NCI-H2196 (cell line): ENCODE results near the gene PTPRD.

Experiments
- DNase-seq: peaks from one replicate; lab custom pipeline; 2025; ENCODE audit not compliant: unreplicated experiment; lab: John Stamatoyannopoulos, UW

The PTPRD gene

DNA sequence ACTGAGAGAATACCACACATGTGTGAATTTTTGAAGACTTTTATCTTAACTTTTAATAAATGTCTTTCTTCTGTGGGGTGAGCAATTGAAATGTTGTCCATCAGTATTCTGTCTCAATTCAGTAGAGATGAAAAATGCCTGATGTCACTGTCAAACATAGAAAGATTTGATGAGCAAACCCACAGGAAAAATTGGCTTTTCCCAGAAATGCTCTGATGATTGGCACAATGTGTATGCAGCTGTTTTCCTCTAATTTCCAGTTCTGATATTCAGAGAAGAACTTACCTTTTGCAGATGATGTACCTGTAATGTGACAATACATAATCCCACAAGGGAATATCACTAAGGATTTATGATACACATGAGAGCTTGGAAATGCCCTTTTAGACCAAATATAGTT lies 340.0 kb downstream of the PTPRD start:
- no peak for DNase-seq

DNA sequence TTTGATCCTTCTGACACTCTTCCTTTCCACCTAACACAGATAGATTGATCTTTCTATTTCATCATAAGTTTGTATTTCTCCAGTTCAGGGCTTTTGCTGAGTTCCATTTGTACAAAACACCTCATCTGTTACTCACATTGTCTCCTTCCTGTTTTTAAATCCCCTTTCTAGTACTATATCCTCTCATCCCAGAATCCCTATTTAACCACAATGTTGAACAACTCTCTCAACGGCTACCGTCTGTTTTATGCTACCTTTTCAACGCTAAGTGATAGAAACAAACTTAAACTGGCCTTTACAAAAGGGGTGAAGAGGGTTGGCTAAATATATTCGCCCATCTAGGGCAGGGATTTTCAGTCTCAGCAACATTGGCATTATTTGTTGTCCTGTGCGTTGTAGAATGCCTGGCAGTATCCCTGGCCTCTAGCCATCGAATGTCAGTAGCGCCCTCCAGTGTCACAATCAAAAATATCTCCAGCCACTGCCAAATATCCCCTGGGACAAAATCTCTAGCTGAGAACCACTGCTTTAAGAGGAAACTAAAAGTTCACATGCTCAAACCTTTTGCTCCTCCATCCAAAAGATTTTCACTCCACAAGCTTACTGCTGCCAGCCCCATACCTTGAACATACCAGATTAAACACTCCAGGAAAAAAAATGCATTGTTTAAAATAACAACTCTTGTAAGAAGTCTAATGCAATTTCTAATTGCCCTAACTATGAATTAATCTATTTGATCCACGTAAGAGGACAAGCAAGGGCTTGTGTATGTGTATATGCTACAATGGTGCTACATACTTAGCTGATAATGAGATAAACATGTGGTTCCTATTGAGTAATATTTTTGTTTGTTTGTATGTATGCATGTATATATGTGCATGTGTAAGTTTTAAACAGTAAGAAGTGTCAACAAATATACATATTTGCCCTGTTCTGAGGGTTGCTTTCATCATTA lies 344.0 kb downstream of the PTPRD start:
- no peak for DNase-seq

DNA sequence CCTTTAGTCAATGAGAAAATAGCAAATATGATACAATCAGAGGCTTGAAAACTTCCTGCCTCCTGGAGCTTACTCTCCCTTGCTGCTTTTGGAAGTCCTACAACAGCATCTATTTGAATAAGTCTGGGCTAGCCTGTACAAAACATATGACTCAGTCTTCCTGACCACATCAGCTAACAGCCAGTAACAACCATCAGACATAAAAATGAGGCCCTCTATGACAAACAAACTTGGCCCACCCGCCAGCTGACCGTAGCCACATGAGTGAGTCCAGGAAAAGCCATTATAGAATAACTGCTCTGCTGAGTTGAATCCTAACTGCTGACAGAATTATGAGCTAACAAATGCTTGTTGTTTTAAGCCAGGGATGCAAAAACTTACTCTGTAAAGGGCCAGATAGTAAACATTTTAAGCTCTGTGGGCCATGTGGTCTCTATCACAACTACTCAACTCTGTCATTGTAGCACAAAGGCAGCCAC lies 347.6 kb downstream of the PTPRD start:
- DNase-seq, result no peak

DNA sequence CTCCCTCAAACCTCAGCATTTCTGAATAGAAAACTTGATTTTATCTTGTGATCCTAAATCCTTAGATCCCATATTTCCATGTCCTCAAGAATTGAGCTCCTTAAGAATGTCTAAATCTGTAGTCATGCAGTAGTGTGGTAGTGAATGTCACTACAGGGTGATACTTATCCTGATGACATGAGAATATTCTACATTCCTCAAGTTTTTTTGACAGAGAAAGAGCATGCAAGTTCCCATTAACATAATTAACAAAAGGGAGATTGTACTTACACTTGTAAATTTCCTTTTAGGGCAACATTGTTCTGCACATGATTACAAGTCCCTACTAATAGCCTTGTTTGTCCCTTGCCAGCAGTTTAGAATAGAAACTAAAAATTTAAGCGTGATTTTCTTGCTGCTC lies 352.3 kb downstream of the PTPRD start:
- no peak for DNase-seq

DNA sequence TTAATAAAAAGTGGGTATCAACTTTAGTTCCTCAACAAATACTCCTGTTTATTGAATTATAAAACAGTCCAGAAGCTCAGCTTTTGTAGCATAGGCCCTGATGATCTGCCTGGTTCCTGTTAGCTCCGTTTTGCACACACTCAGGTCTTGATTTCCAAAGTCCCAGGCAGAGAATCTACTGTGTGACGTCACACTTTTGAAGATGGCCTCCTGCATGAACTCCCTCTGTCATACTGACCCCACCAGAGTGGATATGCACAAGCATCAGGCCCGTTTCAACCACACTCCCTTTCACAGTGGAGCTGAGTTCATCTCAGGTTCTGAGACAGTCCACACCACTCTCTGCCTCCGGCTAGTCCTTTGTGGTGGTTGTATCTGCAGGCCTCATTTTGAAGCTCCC lies 353.1 kb downstream of the PTPRD start:
- DNase-seq, result no peak

DNA sequence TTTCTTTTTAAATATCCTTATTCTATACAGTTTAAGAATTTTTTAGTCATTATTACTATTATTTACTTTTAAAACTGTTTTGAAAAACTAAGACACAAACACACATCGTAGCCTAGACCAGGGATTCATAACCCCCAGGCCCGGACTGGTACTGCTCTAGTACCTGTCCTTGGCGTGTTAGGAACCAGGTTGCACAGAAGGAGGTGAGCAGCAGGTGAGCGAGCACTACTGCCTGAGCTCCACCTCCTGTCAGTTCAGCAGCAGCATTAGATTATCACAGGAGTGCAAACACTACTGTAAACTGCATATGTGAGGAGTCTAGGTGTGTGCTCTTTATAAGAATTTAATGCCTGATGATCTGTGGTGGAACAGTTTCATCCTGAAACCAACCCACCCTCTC lies 357.0 kb downstream of the PTPRD start:
- no peak for DNase-seq

DNA sequence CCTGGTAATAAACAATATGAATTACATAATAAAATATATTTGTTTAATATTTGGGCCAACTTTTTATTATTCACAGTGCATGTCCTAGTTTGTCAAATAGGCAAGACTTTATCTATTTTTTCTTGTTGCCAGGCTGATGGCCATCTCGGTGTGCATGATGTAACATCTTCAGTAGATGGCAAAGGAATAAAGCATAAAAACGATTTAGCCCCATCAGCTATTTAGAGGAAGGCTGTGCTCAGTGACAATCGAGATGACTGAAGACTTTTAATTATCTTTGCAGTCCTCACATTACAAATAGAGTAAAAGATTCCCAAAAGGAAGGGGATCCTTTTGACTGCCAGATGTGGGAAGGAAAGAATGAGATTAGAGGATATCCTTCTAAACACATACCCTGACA lies 358.5 kb downstream of the PTPRD start:
- DNase-seq, result no peak

DNA sequence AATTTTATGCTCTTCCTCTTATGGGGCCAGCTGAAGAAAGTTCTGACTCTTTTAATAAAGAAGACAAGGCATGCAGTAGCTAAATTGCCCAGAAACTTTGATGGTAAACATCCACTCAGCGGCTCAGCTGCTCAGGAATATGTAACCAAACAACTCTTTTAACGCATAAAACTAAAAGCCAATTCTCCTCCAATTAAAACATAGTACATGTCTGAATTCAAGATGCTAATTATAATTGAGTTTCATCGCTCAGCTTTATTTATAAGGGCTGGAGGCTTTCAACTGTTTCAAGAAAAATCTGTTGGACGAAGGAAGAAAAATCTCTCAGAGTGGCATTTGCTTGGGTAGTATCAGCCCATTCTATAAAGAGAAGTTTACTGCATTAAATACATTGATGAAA lies 359.5 kb downstream of the PTPRD start:
- DNase-seq, result no peak

DNA sequence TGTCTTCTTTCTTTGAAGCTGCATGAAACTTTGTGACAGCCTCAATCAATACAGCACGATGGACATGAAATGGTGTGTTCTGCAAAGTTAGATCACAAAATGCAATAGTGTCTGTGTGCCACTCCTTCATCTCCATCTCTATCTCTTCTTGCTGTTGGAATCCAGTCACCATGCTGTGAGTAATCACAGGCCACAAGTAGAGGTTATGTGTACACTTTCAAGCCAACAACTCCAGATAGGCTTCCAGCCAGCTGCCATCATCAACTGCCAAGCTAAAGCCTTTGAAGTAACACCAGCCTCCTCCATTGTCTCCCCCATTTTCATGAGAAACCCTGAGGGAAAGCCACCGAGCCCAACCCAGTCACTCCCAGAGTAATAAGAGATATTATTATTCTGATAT lies 360.6 kb downstream of the PTPRD start:
- no peak for DNase-seq

DNA sequence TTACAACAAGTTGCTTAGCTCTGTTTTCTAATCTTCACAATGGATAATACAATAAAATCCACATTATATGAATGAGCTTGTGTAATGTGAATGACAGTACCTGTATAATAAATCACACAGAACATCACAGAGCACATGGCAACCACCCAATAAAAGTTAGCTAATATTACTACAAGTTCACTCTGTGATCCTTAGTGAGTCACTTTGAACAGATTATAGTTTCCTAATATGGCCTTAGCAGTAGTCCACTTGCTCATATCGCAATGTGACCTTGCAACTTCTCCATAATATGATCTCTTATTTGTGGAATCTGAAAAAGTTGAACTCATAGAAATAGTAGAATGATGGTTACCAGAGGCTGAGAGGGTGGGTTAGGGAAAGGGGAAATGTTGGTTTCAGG lies 361.3 kb downstream of the PTPRD start:
- no peak for DNase-seq

DNA sequence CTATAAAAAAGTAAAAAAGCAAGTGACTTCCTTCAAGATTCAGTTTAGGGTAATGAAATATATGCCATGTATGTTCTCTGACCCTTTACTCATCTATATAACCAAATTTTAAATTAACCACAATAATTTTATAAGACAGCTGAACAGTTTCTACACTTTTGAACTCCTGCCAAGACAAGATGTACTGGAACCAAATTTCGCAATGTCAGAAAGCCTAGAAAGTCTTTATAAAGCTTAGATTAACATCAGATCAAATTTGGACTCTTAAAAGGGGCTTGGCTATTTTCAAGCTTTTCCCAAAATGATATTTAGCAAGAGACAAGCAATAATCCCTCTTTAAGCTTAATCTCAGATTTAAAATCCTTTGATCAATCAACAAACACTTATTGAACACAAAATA lies 362.6 kb downstream of the PTPRD start:
- no peak for DNase-seq

DNA sequence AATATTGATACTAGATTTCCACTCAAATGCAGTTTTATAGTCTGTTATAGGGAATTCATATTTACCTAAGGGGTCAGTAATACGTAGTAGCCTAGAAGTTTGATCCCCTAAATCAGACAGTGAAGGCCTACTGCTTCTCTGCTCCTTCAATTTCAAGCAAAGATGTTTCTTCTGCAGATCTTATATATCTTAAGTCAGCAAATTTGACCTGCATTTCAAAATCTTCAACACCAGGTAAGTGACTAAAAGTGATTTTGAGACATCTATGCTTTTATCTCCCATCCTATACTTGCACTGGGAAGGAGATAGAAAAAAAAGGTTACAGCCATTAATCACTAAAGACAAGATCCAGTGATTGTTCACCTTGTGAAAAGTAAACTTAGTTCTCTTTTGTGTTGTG lies 363.9 kb downstream of the PTPRD start:
- DNase-seq, result no peak

DNA sequence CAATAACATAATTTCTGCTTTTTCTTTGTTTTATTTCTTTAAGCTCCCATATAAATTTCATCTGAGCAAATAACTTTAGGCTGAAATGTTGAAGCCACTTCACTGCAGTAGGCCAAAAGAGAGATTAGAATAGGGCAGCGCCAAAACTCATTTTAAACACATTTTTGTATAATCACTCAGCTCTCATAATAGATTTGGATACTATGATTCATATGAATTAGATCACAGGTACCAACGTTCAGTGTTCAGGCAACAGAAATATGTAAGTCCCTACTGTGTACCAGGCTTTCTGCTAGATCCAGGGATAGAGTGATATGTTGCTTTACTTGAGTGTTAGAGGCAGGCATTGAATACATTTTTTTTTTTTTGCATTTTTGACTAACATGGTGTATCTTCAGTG lies 370.5 kb downstream of the PTPRD start:
- DNase-seq, result no peak

DNA sequence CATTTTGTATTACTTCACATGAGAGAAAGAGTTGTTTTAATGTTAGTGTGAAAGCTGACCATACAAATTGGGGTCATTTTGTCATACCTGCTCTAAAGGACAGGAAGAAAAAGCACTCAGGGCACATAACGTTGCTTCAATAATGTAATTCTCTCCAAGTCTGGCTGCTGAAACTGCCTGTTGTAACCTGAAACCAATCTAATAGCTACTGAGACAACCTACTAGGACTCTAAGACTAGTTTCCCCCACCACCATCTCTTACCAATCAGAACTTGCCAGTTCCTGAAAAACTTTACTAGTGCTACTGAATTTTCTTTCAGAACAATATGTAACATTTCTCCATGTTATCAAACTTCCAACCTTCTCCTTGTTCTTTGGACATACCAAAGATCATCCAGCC lies 374.7 kb downstream of the PTPRD start:
- DNase-seq, result no peak

DNA sequence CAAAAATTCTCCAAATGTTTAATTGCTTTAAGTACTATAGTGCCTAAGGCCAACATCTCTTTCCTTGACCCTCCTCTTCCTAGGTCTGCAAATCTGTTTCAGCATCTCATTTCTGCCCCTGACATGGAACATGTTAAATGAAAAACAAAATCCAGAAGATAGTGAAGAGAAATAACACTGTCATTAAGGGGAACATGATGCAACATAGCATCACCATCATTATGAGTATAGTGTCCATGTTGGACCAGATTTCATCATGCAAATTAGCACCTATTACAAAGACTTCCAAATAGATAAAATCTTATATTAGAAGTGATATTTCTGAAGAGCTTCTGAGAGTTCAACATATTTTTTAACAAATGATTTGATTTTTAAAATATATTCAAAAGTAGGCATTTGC lies 375.2 kb downstream of the PTPRD start:
- DNase-seq, result no peak

DNA sequence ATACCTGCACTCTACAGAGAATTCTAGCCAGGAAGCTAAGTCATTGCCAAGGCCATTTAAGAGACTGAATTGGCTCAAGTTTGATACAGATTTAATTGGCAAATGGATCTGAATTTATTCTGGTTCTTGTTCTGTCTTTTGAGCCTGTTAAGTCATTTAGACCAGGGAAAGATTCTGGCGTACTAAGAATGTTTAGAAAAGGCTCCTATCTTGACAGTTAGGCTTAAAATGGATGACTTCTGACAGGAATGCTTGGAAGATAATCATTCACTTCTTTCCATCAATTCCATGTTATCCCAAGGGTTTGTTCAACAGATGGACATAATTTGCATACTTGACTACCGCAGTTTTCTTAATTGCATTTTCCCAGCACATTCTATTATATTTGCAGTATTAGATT lies 376.6 kb downstream of the PTPRD start:
- no peak for DNase-seq

DNA sequence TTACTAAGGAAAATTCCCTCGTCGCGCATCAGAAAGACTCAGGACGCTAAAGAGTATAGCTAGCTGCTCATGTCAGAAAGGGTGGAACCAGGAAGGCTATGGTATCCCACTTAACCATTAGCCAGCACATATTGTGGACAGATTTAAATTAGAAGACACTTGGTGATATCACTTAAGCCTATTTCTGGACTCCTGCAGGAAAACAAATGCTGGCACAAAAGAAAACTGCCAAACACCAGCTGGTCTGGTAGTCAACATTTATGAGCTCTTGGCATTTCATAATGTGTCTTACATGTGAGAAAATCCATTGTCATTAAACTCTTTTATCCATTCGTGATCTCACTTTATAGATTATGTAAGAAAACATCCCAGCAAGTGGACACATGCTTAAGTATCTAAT lies 377.4 kb downstream of the PTPRD start:
- DNase-seq, result no peak

DNA sequence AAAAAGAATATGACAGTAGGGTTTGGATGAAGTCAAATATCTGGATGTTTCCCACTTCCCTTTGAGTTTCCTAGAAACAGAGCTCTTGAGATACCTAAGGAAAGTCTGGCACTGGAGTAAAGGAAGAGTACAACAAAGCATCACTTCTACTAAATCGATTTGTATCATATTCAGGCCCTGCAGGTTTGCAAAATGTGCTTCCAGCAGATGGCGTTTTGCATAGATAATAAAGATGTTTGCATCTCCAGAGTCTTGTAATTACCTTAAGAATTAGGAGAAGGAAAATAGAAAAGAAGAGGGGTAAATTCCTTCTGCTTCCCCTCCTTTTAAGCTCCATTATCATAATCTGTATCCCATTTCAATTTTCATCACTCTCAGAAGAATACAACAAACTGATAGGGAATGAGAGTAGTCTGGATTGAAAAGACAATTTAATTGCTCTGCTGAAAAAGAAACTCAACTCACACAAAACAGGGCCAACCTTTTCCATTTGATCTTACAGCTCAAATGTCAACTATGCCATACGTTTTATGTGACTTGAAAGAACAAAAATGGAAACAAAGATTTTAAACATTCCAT lies 380.4 kb downstream of the PTPRD start:
- DNase-seq, result no peak

DNA sequence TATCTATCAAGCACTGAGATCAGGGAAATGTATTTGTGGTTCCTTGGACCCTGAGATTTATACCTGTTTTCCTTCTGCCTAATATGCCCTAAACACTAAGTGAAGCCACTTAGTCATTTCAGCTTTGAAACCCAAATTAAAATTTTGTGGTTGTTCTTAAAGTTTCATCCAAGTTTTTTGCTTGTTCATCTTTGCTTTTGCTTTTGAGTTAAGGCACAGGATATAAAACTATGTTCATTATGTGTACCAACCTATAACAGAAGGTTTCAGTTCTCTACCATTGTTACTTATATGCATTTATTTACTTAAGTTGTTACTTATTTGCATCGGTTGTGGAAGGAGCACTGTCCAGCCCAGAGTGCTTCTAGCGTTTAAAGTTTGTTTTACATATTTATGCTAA lies 382.3 kb downstream of the PTPRD start:
- no peak for DNase-seq

DNA sequence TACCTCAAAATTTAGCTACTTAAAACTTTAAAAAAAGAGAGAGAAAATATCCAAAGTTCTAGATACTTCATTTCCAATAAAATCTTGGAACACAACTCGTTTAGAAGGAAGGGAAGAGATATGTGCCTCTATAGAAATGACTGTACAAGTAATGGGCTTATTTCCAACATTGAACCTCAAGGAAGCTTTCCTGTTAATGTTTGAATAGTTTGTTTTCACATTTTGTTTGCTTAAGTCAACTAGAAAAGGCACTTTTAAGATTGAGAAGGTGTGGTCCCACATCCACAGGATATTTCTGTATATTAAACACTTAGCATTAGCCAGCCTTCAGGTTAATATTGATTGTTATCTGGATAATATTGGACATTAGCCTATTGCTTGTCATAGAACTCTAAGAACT lies 384.7 kb downstream of the PTPRD start:
- DNase-seq, result no peak

DNA sequence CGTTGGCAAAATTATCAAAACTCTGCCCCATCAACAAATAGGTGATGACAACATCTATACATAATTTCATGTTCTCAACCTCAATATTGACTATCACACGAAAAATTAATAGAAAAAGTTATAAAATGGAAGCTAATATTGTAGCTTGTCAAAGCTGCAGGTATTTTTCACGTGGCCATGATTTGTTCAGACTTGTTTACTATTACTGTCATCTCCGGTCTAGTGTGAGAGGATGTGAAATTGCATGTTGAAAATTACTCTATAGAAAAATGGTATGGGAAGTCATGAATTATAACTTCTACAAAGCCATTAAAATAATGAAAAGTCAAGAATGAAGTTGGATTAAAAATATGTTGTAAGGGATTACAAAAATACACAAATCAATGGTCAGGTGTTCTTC lies 385.8 kb downstream of the PTPRD start:
- no peak for DNase-seq

DNA sequence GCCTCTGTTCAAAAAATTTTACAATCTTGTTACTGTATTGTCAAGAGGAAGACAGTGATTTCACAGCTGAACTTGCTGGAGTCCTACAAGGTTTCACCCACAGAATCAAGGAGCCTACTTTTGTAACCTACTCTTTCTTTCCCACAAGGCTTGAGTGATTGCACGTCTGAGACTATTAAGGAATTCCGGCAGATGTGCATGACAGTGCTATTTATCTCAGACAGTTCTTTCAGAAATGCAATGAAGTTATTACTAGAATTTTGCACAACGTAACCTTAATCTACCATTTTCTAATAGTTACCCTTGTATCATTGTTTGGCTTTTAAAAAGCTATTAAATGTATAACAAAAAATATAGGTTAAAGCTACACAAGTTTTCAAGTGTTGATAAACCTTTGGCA lies 400.1 kb downstream of the PTPRD start:
- no peak for DNase-seq

DNA sequence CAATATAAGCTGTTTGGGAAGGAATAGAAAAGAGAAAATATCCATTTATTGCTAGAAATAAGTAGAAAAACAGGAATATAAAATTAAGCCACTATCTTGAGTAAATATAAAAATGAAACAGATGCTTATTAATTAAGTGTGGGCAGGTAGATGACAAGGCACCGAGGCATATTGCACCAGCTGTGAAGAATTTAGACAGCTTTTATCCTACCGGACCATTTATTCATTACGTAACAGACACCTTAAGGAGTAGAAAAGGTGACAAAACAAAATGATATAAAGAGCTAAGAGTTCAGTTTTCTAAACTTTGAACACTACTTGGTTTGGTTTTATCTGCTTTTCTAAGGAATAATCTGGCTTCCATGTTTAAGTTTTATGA lies 404.1 kb downstream of the PTPRD start:
- DNase-seq, result no peak
